PC-9 (cell line): ENCODE data around the gene TRAPPC8. TPM values are rescaled to one million over a fixed set of nuclear protein-coding genes. Genes with fewer than 3 reads are reported as not detected.

Experiments used
- BruUV-seq: library from RNA; stranded (reverse); fragments of 400-500 nt; replicated peaks from 2 replicates; lab custom pipeline; 2021; lab: Mats Ljungman, UMichigan
- CTCF ChIA-PET: fragments of 300-600 bp; sonication (Branson Sonifier 250); formaldehyde crosslinking; loops from one replicate; lab custom pipeline; 2022; ENCODE audit warnings: antibody characterized with exemption; lab: Charles Lee
- POLR2A ChIA-PET: fragments of 300-600 bp; sonication (Branson Sonifier 250); formaldehyde crosslinking; loops from one replicate; lab custom pipeline; 2022; ENCODE audit warnings: antibody characterized with exemption; ENCODE audit not compliant: unreplicated experiment; lab: Charles Lee
- DNase-seq, 2 experiments: peaks; one replicate each; pipeline versions ENCODE4 v3.0.0 to v3.0.0-alpha.2; 2015 to 2022; ENCODE audit warnings: mixed read lengths in 1 of 2
- H2AFZ ChIP-seq: fragments of 200-600 bp; sonication (generic); 2 replicates; pipeline ENCODE4 v1.8.1; 2017; ENCODE audit warnings: antibody characterized with exemption
- H3F3A ChIP-seq: fragments of 200-600 bp; sonication (generic); 2 replicates; pipeline ENCODE4 v1.8.1; 2017; ENCODE audit warnings: antibody characterized with exemption, mild to moderate bottlenecking, low read depth; ENCODE audit not compliant: insufficient read depth
- H3K27ac ChIP-seq: fragments of 200-600 bp; sonication (generic); 2 replicates; pipeline ENCODE4 v1.6.1; 2016; ENCODE audit warnings: mixed run types
- H3K27me3 ChIP-seq: fragments of 200-600 bp; sonication (generic); 2 replicates; pipeline ENCODE4 v1.6.1; 2016; ENCODE audit warnings: low read depth, mixed run types; ENCODE audit not compliant: insufficient read depth
- H3K36me3 ChIP-seq: fragments of 200-600 bp; sonication (generic); 2 replicates; pipeline ENCODE4 v1.6.1; 2016; ENCODE audit warnings: low read depth, mixed run types
- H3K4me1 ChIP-seq: fragments of 200-600 bp; sonication (generic); replicated peaks from 2 replicates; pipeline ENCODE4 v1.6.1; 2016; ENCODE audit warnings: mixed run types; ENCODE audit not compliant: insufficient read depth
- H3K4me2 ChIP-seq: fragments of 200-600 bp; sonication (generic); 2 replicates; pipeline ENCODE4 v1.6.1; 2017; ENCODE audit warnings: mixed run types
- H3K4me3 ChIP-seq: fragments of 200-600 bp; sonication (generic); 2 replicates; pipeline ENCODE4 v1.6.1; 2016; ENCODE audit warnings: mixed run types
- H3K79me2 ChIP-seq: fragments of 200-600 bp; sonication (generic); 2 replicates; pipeline ENCODE4 v1.6.1; 2017; ENCODE audit warnings: low read depth, mixed run types
- H3K9me2 ChIP-seq: fragments of 200-600 bp; sonication (generic); 2 replicates; pipeline ENCODE4 v1.8.1; 2017; ENCODE audit warnings: mild to moderate bottlenecking; ENCODE audit not compliant: insufficient read depth
- H3K9me3 ChIP-seq: fragments of 200-600 bp; sonication (generic); 2 replicates; pipeline ENCODE4 v1.8.1; 2016; ENCODE audit warnings: low read depth; ENCODE audit not compliant: insufficient read depth
- H4K20me1 ChIP-seq: fragments of 200-600 bp; sonication (generic); 2 replicates; pipeline ENCODE4 v1.8.1; 2017; ENCODE audit not compliant: insufficient read depth
- CTCF ChIP-seq: fragments of 200-600 bp; sonication (generic); conservative IDR thresholded peaks from 2 replicates; pipeline ENCODE4 v1.6.1; 2017; ENCODE audit warnings: mixed run types, antibody characterized with exemption, mild to moderate bottlenecking, moderate library complexity
- EZH2 ChIP-seq: fragments of 200-600 bp; sonication (generic); IDR thresholded peaks from 2 replicates; pipeline ENCODE4 v1.8.0; 2017; ENCODE audit warnings: antibody characterized with exemption, low read depth
- intact Hi-C: fragments of 100-400 bp; cut with micrococcal nuclease; formaldehyde crosslinking; loops from one replicate; pipeline ENCODE4 v1.10.0; 2022; ENCODE audit not compliant: unreplicated experiment
- total RNA-seq: library from RNA; stranded (reverse); gene quantifications from 2 replicates; pipeline ENCODE4 v1.2.3, GENCODE V29; 2021

The TRAPPC8 gene
- total RNA-seq, 1 experiment from 2014 or later: 20.9 TPM

- Histone ChIP-seq H3K9me3 (no peaks in the 10 kb centered on the region), H3K79me2 (no peaks in the 10 kb centered on the region), H4K20me1 (no peaks in the 10 kb centered on the region), H3K4me1 (no peaks in the 10 kb centered on the region), H3K27ac (no peak overlapping the region), H3K4me2 (no peak overlapping the region), H3K27me3 (no peaks in the 10 kb centered on the region), H3K4me3 (no peak overlapping the region), H3K36me3 (no peaks in the 10 kb centered on the region), H3F3A (no peaks in the 10 kb centered on the region), H3K9me2 (no peaks in the 10 kb centered on the region), H2AFZ (no peak overlapping the region)
- TF ChIP-seq CTCF (no peak), EZH2 (no peak)
- CTCF ChIA-PET: no interaction called here
- POLR2A ChIA-PET: no interaction called here
- intact Hi-C loops: no loop called here
- no TSS peak for BruUV-seq
- no peak for DNase-seq
These were observed 144.5 kb downstream of the TRAPPC8 start for GRCh38 chr18:31798399-31798798.

DNA sequence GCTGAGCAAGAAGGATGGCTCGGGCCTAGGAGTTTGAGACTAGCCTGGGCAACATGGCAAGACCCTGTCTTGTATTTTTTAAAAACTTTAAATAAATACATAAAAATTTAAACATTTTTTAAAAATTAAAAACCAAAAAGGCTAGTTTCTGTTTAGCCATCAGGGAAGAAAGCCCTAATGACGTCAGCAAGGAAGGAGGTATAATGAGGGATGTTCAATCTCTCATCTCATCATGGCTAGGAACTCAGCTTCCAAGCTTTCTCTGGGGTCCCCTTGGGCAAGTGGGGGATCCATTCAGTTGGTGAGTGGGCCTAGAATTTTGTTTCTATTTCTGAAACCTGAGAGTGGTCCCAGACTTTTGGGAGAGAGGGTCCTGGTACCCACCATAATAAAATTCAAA, 147.2 kb downstream of the TRAPPC8 start:
- Histone ChIP-seq H2AFZ (no peak overlapping the region), H3K36me3 (no peaks in the 10 kb centered on the region), H3K27ac (no peak overlapping the region), H3K4me2 (no peak overlapping the region), H3F3A (no peaks in the 10 kb centered on the region), H3K27me3 (no peaks in the 10 kb centered on the region), H3K9me3 (no peaks in the 10 kb centered on the region), H3K4me3 (no peak overlapping the region), H3K79me2 (no peaks in the 10 kb centered on the region), H3K9me2 (no peaks in the 10 kb centered on the region), H4K20me1 (no peaks in the 10 kb centered on the region), H3K4me1 (no peaks in the 10 kb centered on the region)
- no peak for DNase-seq
- ChIA-PET CTCF (no interaction called here), POLR2A (no interaction called here)
- intact Hi-C loops: no loop called here
- no peak for TF ChIP-seq EZH2
- TF ChIP-seq CTCF: no peak
- BruUV-seq: no TSS peak

- intact Hi-C loops: no loop called here
These were observed 149.4 kb downstream of the TRAPPC8 start for GRCh38 chr18:31793531-31793930.

More at GRCh38 chr18:31793531-31793930, 149.4 kb downstream of the TRAPPC8 start:
- Histone ChIP-seq H3F3A (no peaks in the 10 kb centered on the region), H3K4me2 (no peak overlapping the region), H3K79me2 (no peaks in the 10 kb centered on the region), H2AFZ (no peak overlapping the region), H3K27ac (no peak overlapping the region), H3K36me3 (no peaks in the 10 kb centered on the region), H3K27me3 (no peaks in the 10 kb centered on the region), H3K9me2 (no peaks in the 10 kb centered on the region), H3K4me3 (no peak overlapping the region), H3K4me1 (no peaks in the 10 kb centered on the region), H3K9me3 (no peaks in the 10 kb centered on the region), H4K20me1 (no peaks in the 10 kb centered on the region)
- TF ChIP-seq EZH2 (no peak), CTCF (no peak)
- DNase-seq: no peak
- POLR2A ChIA-PET: no interaction called here
- CTCF ChIA-PET: no interaction called here
- no TSS peak for BruUV-seq
